ENCODE measurements around the gene PLAGL2. TPM values are rescaled to one million over a fixed set of nuclear protein-coding genes. Genes with fewer than 3 reads are reported as not detected.
A peak's percentile ranks its signal among the peaks of the same experiment; 100 is the strongest.
"Not testable (repeated sequence)": the region's sequence is repeated elsewhere in the genome, so short reads cannot be mapped to it uniquely, and the experiment has no call there.

PLAGL2 gene
- 8.5 and 10.0 TPM in 2 replicates for total RNA-seq (2014; rRNA removed; shearing (Covaris generic))

DNA sequence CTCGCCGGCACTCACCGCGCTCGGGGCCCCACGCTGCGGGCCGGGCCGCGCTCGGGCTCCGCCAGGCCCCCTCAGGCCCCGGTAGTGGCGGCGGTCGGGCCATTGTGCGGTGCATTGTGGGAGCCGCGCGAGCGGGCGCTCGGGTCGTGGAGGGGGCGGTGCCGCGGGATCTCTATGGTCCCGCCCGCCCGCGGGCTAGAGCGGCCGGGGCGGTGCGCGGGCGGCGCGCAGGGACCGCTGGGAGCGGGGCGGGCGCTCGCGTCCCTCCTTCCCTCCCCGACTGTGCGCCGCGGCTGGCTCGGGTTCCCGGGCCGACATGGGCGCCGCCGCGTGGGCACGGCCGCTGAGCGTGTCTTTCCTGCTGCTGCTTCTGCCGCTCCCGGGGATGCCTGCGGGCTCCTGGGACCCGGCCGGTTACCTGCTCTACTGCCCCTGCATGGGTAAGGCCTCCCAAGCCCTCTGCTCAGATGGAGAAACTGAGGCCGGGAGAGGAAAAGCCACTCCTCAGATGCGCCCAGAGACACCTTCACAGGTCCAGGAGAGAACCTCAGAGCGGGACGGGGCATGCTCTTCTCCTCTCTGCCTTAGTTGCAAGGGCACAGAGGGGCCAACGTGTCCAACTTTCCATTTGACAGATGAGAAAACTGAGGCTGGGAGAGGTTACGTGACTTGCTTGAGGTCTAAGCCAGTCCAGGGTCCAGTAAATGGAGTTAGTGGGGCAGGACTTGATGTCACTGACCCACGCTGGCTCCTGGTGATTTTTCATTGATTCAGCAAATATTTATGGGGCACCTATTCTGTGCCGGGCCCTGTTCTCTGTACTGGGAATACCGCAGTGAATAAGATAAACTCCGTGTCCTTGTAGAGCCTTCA, at the start of gene PLAGL2, which contains the start of gene POFUT1:
TSS of gene PLAGL2 (minus strand) at position 118 of the 873 bp plus-strand sequence. CDS start 5,565 bp downstream, outside the sequence.
TSS of gene POFUT1 (plus strand) at position 255 of the 873 bp plus-strand sequence. CDS start at position 317, 62 bp downstream.
- peak; percentile 100 for DNase-seq
- Histone ChIP-seq H3K4me3 (ENCODE audit: insufficient read depth, low read depth, low read length) (peak within 1 kb of the TSS; percentile 97), H3K36me3 (replicated peaks; ENCODE audit: control insufficient read depth, insufficient read depth, low read length) (peaks cover 18% of the 10 kb centered on the region), H3K27me3 (ENCODE audit: control insufficient read depth, insufficient read depth, low read length) (no peaks in the 10 kb centered on the region)

GRCh38 chr20:32252189-32252588, 44.6 kb upstream of the PLAGL2 start:
- Histone ChIP-seq H3K27me3 (ENCODE audit: control insufficient read depth, insufficient read depth, low read length) (no peaks in the 10 kb centered on the region), H3K36me3 (replicated peaks; ENCODE audit: control insufficient read depth, insufficient read depth, low read length) (no peaks in the 10 kb centered on the region), H3K4me3 (ENCODE audit: insufficient read depth, low read depth, low read length) (no peak overlapping the region)
- DNase-seq = no peak

GRCh38 chr20:32251470-32251869, 43.9 kb upstream of the PLAGL2 start:
- Histone ChIP-seq H3K4me3 (ENCODE audit: insufficient read depth, low read depth, low read length) (no peak overlapping the region), H3K36me3 (replicated peaks; ENCODE audit: control insufficient read depth, insufficient read depth, low read length) (no peaks in the 10 kb centered on the region), H3K27me3 (ENCODE audit: control insufficient read depth, insufficient read depth, low read length) (no peaks in the 10 kb centered on the region)
- DNase-seq = no peak

DNA sequence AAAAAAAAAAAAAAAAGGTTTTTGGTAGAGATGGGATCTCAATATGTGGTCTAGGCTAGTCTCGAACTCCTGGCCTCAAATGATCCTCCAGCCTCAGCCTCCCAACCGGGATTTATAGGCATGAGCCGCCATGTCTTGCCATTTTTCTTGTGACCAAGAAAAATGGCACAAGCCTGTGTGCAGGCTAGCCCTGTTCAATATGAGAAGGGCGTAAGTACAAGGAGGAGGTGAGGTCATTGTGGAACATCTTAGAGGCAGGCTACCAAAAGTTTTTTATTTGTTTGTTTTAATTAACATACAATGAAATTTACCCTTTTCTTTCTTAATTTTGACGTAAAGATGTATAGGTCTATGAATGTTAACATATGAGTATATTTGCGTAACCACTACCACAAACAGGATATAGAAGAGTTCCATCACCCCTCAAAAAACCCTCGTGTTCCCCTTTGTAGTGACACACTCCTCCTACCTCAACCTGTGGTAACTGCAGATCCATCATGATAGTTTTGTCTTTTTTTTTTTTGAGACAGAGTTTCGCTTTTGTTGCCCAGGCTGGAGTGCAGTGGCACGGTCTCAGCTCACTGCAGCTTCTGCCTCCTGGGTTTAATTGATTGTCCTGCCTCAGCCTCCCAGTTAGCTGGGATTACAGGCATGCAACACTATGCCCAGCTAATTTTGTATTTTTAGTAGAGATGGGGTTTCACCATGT, 41.6 kb upstream of the PLAGL2 start:
- Histone ChIP-seq H3K36me3 (replicated peaks; ENCODE audit: control insufficient read depth, insufficient read depth, low read length) (no peaks in the 10 kb centered on the region), H3K4me3 (ENCODE audit: insufficient read depth, low read depth, low read length) (no peak overlapping the region), H3K27me3 (ENCODE audit: control insufficient read depth, insufficient read depth, low read length) (no peaks in the 10 kb centered on the region)
- DNase-seq = no peak

- Histone ChIP-seq H3K27me3 (ENCODE audit: control insufficient read depth, insufficient read depth, low read length) (no peaks in the 10 kb centered on the region), H3K4me3 (ENCODE audit: insufficient read depth, low read depth, low read length) (no peak overlapping the region), H3K36me3 (replicated peaks; ENCODE audit: control insufficient read depth, insufficient read depth, low read length) (no peaks in the 10 kb centered on the region)
- DNase-seq = no peak
Observed at GRCh38 chr20:32248043-32248442, 40.5 kb upstream of the PLAGL2 start.

GRCh38 chr20:32246208-32246607, 38.7 kb upstream of the PLAGL2 start:
- H3K27me3 ChIP-seq (ENCODE audit: control insufficient read depth, insufficient read depth, low read length); H3K36me3 ChIP-seq (replicated peaks; ENCODE audit: control insufficient read depth, insufficient read depth, low read length); H3K4me3 ChIP-seq (ENCODE audit: insufficient read depth, low read depth, low read length); DNase-seq: not testable (repeated sequence)

- Histone ChIP-seq H3K27me3 (ENCODE audit: control insufficient read depth, insufficient read depth, low read length) (no peaks in the 10 kb centered on the region), H3K36me3 (replicated peaks; ENCODE audit: control insufficient read depth, insufficient read depth, low read length) (no peaks in the 10 kb centered on the region), H3K4me3 (ENCODE audit: insufficient read depth, low read depth, low read length) (no peak overlapping the region)
- DNase-seq = no peak
Observed at GRCh38 chr20:32244959-32245358, 37.4 kb upstream of the PLAGL2 start.

DNA sequence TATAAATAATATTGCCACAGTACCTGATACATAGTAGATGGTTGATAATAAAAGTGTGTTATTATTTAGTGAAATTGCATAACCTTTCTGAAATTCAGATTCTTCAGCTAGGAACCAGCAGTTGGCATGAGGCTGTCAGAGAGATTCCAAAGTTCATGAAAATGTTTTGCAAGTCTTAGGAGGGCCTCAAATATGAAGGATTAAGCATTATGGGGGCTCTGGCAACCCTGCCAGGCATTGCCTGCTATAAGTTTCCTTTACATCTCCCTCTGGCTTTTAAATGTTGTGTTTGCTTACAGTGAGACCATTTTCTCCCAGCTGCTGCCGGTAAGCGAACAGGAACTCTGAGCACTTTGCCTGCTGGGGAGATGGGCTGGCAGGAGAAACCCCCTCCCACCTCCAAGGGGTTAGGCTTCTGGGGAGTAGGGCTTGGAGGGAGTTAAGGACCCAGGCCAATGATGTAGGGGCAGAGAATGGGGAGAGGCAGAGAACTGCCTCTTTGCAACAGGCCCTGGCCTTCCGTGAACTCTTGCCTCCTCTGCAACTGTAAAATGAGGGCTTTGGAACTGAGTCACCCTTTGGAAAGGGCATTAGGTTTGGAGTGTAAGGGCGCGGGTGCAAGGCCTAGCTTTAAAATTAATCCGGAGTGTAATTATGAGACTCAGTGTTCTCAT, 36.7 kb upstream of the PLAGL2 start:
- Histone ChIP-seq H3K4me3 (ENCODE audit: insufficient read depth, low read depth, low read length) (no peak overlapping the region), H3K36me3 (replicated peaks; ENCODE audit: control insufficient read depth, insufficient read depth, low read length) (no peaks in the 10 kb centered on the region), H3K27me3 (ENCODE audit: control insufficient read depth, insufficient read depth, low read length) (no peaks in the 10 kb centered on the region)
- no peak for DNase-seq

DNA sequence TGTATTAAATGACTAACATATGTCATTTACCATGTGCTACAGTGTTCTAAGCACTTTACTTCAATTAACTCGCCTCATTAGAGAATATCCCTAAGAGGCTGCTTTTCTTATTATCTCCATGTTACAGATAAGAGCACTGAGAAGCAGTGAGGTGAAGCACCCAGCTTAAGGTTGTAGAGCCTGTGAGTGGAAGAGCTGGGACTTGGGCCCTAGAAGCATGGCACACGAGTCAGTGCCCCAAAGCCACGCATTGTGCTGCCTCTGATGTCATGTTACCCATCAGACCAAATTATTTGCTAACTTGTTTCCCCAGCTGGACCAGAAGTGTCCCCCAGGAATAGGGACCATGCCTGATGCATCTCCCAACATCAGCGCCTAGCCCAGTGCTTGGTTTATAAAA, 34.3 kb upstream of the PLAGL2 start:
- Histone ChIP-seq H3K36me3 (replicated peaks; ENCODE audit: control insufficient read depth, insufficient read depth, low read length) (no peaks in the 10 kb centered on the region), H3K27me3 (ENCODE audit: control insufficient read depth, insufficient read depth, low read length) (no peaks in the 10 kb centered on the region), H3K4me3 (ENCODE audit: insufficient read depth, low read depth, low read length) (no peak overlapping the region)
- no peak for DNase-seq

DNA sequence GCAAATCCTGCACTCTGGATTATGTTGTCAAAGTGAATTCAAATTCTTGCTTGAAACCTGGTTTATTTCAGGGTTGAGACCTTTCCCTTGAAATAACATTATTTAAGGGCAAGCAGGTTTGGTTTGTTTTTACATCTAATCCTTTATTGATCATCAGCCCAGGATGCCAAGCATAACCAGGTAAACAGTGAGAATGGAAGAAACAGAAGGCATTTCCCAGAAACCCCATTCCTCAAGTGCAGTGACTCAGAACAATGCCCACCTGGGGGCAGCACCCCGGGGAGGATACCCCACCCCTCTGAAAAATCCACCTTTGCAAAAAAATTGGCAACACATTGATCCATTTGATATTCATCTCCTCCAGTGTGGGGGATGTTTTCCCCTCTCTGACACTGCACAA, 32.7 kb upstream of the PLAGL2 start:
- Histone ChIP-seq H3K36me3 (replicated peaks; ENCODE audit: control insufficient read depth, insufficient read depth, low read length) (peaks cover under 1% of the 10 kb centered on the region), H3K27me3 (ENCODE audit: control insufficient read depth, insufficient read depth, low read length) (no peaks in the 10 kb centered on the region), H3K4me3 (ENCODE audit: insufficient read depth, low read depth, low read length) (no peak overlapping the region)
- DNase-seq = peak; percentile 77

GRCh38 chr20:32238483-32239425, 31.2 kb upstream of the PLAGL2 start:
- no peak overlapping the region for H3K4me3 ChIP-seq (ENCODE audit: insufficient read depth, low read depth, low read length)
- no peaks in the 10 kb centered on the region for H3K27me3 ChIP-seq (ENCODE audit: control insufficient read depth, insufficient read depth, low read length)
- DNase-seq = peak; percentile 59
- H3K36me3 ChIP-seq (replicated peaks; ENCODE audit: control insufficient read depth, insufficient read depth, low read length) = peaks cover 8% of the 10 kb centered on the region

DNA sequence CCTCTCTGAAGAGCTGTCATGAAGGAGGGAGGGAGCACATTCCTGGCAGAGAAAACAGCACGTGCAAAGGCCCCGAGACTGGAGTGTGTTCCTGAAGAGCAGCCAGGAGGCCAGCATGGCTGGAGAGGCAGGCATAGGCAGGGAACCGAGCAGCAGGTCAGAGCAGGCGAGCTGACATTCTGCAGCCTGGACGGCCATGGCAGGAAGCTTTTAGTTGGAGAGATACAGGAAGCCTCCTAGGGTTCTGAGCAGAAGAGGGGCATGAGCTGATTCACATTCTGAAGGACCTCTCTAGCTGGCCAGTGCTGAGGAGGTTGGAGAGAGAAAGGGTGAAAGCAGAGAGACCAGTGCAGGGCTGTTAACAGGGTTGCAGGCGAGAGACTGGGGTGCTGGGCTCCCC, 29.9 kb upstream of the PLAGL2 start:
- peaks cover 14% of the 10 kb centered on the region for H3K36me3 ChIP-seq (replicated peaks; ENCODE audit: control insufficient read depth, insufficient read depth, low read length)
- no peak overlapping the region for H3K4me3 ChIP-seq (ENCODE audit: insufficient read depth, low read depth, low read length)
- no peaks in the 10 kb centered on the region for H3K27me3 ChIP-seq (ENCODE audit: control insufficient read depth, insufficient read depth, low read length)
- DNase-seq = no peak

DNA sequence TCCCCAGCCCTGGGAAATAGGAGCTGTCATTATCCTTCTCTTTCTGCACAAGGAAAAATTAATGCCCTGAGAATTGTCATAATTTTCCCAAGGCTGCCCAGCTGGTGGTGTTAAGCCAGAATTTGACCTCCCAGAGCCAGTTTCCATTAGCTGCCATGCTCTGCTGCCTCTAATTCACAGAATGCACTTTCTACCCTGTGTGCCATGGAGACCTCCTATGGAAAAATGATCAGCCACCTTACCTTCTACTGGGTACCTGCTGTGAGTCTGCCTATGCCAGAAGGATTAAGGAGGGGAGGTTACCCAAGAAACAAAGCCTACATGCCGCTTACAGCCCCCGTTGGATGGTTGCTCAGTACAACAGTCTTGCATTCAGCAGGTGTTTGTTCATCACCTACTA, 29.3 kb upstream of the PLAGL2 start:
- Histone ChIP-seq H3K36me3 (replicated peaks; ENCODE audit: control insufficient read depth, insufficient read depth, low read length) (peaks cover 19% of the 10 kb centered on the region), H3K4me3 (ENCODE audit: insufficient read depth, low read depth, low read length) (no peak overlapping the region), H3K27me3 (ENCODE audit: control insufficient read depth, insufficient read depth, low read length) (no peaks in the 10 kb centered on the region)
- no peak for DNase-seq
